PC-9 (cell line): ENCODE measurements around the gene FARP1.

Source experiments
- EZH2 ChIP-seq: fragments of 200-600 bp; sonication (generic); IDR thresholded peaks from 2 replicates; pipeline ENCODE4 v1.8.0; 2017; ENCODE audit warnings: antibody characterized with exemption, low read depth
- TF ChIP-seq, protein P1 (sequence below): fragments of 200-600 bp; sonication (generic); conservative IDR thresholded peaks from 2 replicates; pipeline ENCODE4 v1.6.1; 2017; ENCODE audit warnings: mixed run types, antibody characterized with exemption, mild to moderate bottlenecking, moderate library complexity

DNA sequence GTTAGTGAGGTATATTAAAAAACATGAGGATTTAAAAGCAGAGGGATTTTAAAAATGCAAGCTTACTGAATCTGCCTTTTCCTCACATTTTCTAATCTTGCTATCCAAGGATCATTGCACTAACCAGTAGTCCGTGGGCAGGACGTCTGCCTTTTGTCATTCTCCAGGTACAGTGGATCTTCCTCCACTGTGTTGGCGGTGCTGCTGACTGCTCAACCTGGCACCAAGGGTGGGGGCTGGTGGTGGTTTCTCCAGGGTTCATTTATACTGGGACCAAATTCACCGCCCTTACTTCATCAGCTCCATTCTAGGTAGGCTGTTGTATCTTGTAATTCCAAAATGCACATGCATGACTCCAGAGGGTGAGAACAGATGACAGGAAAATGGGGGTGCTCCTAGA is 264.7 kb downstream of the FARP1 start:
- TF ChIP-seq, protein P1, sequence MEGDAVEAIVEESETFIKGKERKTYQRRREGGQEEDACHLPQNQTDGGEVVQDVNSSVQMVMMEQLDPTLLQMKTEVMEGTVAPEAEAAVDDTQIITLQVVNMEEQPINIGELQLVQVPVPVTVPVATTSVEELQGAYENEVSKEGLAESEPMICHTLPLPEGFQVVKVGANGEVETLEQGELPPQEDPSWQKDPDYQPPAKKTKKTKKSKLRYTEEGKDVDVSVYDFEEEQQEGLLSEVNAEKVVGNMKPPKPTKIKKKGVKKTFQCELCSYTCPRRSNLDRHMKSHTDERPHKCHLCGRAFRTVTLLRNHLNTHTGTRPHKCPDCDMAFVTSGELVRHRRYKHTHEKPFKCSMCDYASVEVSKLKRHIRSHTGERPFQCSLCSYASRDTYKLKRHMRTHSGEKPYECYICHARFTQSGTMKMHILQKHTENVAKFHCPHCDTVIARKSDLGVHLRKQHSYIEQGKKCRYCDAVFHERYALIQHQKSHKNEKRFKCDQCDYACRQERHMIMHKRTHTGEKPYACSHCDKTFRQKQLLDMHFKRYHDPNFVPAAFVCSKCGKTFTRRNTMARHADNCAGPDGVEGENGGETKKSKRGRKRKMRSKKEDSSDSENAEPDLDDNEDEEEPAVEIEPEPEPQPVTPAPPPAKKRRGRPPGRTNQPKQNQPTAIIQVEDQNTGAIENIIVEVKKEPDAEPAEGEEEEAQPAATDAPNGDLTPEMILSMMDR, result no peak
- no peak for TF ChIP-seq EZH2
